Head of caudate nucleus (tissue), 42 donors: ENCODE measurements around the gene MAP2K5.

ENCODE experiments used
- DNase-seq, 42 donors: peaks; one replicate each; pipeline versions ENCODE4 v3.0.0 to v3.0.0-alpha.2; 2020 to 2021; ENCODE audit warnings: mixed read lengths in 7 of 42
- intact Hi-C: fragments of 100-400 bp; cut with DNase I; formaldehyde crosslinking; loops from one replicate; pipeline ENCODE4 v1.15.0; 2022

MAP2K5 gene

GRCh38 chr15:67784090-67784781 lies 241.7 kb downstream of the MAP2K5 start:
- DNase-seq: peak in 2 of 42 donors; percentile 17 to 30
- intact Hi-C loops: no loop called here

- peak in 1 of 42 donors; percentile 7 for DNase-seq
- intact Hi-C loops: no loop called here
These were observed 242.4 kb downstream of the MAP2K5 start for GRCh38 chr15:67784856-67785430.

- intact Hi-C loops: no loop called here
These were observed 242.9 kb downstream of the MAP2K5 start for GRCh38 chr15:67785431-67785830.

GRCh38 chr15:67786646-67787045 lies 244.1 kb downstream of the MAP2K5 start:
- intact Hi-C loops: no loop called here
- DNase-seq: no peak

More at GRCh38 chr15:67785431-67785830, 242.9 kb downstream of the MAP2K5 start:
- peak in 1 of 42 donors; percentile 25 for DNase-seq

GRCh38 chr15:67788986-67789385 lies 246.5 kb downstream of the MAP2K5 start:
- intact Hi-C loops: no loop called here
- DNase-seq: no peak

- intact Hi-C loops: no loop called here
- peak in 1 of 42 donors; percentile 9 for DNase-seq
These were observed 248.3 kb downstream of the MAP2K5 start for GRCh38 chr15:67790610-67791319.

GRCh38 chr15:67792250-67792942 lies 249.9 kb downstream of the MAP2K5 start:
- DNase-seq: peak in 1 of 42 donors; percentile 26
- intact Hi-C loops: no loop called here

- DNase-seq: peak in 1 of 42 donors; percentile 37
- intact Hi-C loops: no loop called here
These were observed 252.5 kb downstream of the MAP2K5 start for GRCh38 chr15:67794832-67795574.

GRCh38 chr15:67796196-67797127 lies 254.0 kb downstream of the MAP2K5 start:
- peak in 1 of 42 donors; percentile 27 for DNase-seq
- intact Hi-C loops: no loop called here

- DNase-seq: no peak
- intact Hi-C loops: no loop called here
These were observed 257.3 kb downstream of the MAP2K5 start for GRCh38 chr15:67799801-67800205.

GRCh38 chr15:67801142-67801541 lies 258.6 kb downstream of the MAP2K5 start:
- intact Hi-C loops: no loop called here

GRCh38 chr15:67801926-67802914 lies 259.7 kb downstream of the MAP2K5 start:
- intact Hi-C loops: no loop called here
- DNase-seq: no peak

More at GRCh38 chr15:67801142-67801541, 258.6 kb downstream of the MAP2K5 start:
- DNase-seq: no peak

GRCh38 chr15:67803299-67803698 lies 260.8 kb downstream of the MAP2K5 start:
- no peak for DNase-seq
- intact Hi-C loops: no loop called here

GRCh38 chr15:67803996-67804843 lies 261.7 kb downstream of the MAP2K5 start:
- peak in 9 of 42 donors; percentile 12 to 58 (median 33) for DNase-seq
- intact Hi-C loops: no loop called here

- peak in 38 of 42 donors; percentile 4 to 77 (median 54) for DNase-seq
- intact Hi-C loops: no loop called here
These were observed 262.6 kb downstream of the MAP2K5 start for GRCh38 chr15:67805008-67805665.
